A549 (cell line): Measurements from ENCODE around the gene EEF1AKMT1. TPM values are rescaled to one million over a fixed set of nuclear protein-coding genes. Genes with fewer than 3 reads are reported as not detected.

ENCODE experiments used
- ATAC-seq, 2 experiments: fragments of 200-7000 bp in 1 of 2; fragments of >200 bp in 1 of 2; cut with Nextera tagmentation in 1 of 2; cut with Tn5 transposase in 1 of 2; 3 replicates each; pipeline versions ENCODE4 v1.8.0 to v1.9.1; 2018 to 2020; ENCODE audit warnings: mild to moderate bottlenecking in 1 of 2, moderate library complexity in 1 of 2
- CTCF ChIA-PET: fragments of 300-600 bp; sonication (Branson Sonifier 250); formaldehyde crosslinking; extraction: SDS; loops from one replicate; lab custom pipeline; 2021; ENCODE audit warnings: antibody characterized with exemption, inconsistent platforms; lab: Yijun Ruan, JAX
- POLR2A ChIA-PET: fragments of 350-600 bp; formaldehyde crosslinking; extraction: SDS; loops from one replicate; lab custom pipeline; 2021; ENCODE audit warnings: antibody characterized with exemption, inconsistent platforms; lab: Yijun Ruan, JAX
- DNase-seq, 2 experiments: peaks; one replicate each; pipeline versions ENCODE4 v3.0.0 to v3.0.0-alpha.2; 2011 to 2016; ENCODE audit warnings: low read depth in 1 of 2, low spot score in 1 of 2
- FAIRE-seq: peaks from 2 replicates; lab custom pipeline; 2011; peaks lifted over from hg19 to GRCh38; lab: Jason Lieb, UNC
- H3K27ac ChIP-seq, 2 experiments: fragments of >200 bp; sonication (Bioruptor Twin); formaldehyde crosslinking; 3 replicates each; pipeline ENCODE4 v1.5.1; 2016 to 2017
- H3K4me1 ChIP-seq: fragments of >200 bp; sonication (Bioruptor Twin); formaldehyde crosslinking; 3 replicates; pipeline ENCODE4 v1.6.1; 2016
- H3K4me2 ChIP-seq: fragments of >200 bp; sonication (Bioruptor Twin); formaldehyde crosslinking; 3 replicates; pipeline ENCODE4 v1.6.1; 2016
- H3K4me3 ChIP-seq: fragments of >200 bp; sonication (Bioruptor Twin); formaldehyde crosslinking; 3 replicates; pipeline ENCODE4 v1.5.1; 2016
- H3K9me3 ChIP-seq: fragments of >200 bp; sonication (Bioruptor Twin); formaldehyde crosslinking; 3 replicates; pipeline ENCODE4 v1.6.1; 2016
- CBX2 ChIP-seq: fragments of 200-600 bp; sonication (generic); IDR thresholded peaks from 2 replicates; pipeline ENCODE4 v1.6.1; 2016; ENCODE audit warnings: low read depth, mild to moderate bottlenecking, borderline replicate concordance
- EHMT2 ChIP-seq: fragments of 200-600 bp; sonication (generic); IDR thresholded peaks from 2 replicates; pipeline ENCODE4 v1.6.1; 2016; ENCODE audit warnings: antibody characterized with exemption, low read depth, mild to moderate bottlenecking, moderate library complexity
- FOSL2 ChIP-seq, 2 experiments: fragments of 450-650 bp in 1 of 2; fragments of >200 bp in 1 of 2; sonication (Bioruptor Twin) in 1 of 2; formaldehyde crosslinking; IDR thresholded peaks; 2 replicates each; pipeline versions ENCODE4 v1.5.0 to v1.6.1; 2016 to 2020; ENCODE audit warnings: mild to moderate bottlenecking in 1 of 2, moderate library complexity in 1 of 2
- FOXS1 ChIP-seq: fragments of 250-450 bp; sonication (Bioruptor Pico); IDR thresholded peaks from 2 replicates; pipeline ENCODE4 v1.5.0; 2020; ENCODE audit warnings: mild to moderate bottlenecking, moderate library complexity
- MAFK ChIP-seq: fragments of 450-650 bp; IDR thresholded peaks from 2 replicates; pipeline ENCODE4 v1.6.1; 2014; ENCODE audit not compliant: partially characterized antibody
- MYC ChIP-seq: IDR thresholded peaks from 2 replicates; pipeline ENCODE4 v1.6.1; 2012; ENCODE audit warnings: mild to moderate bottlenecking, inconsistent platforms, low read length, improper control_type of control experiment, borderline replicate concordance
- NR3C1 ChIP-seq: fragments of >200 bp; sonication (Bioruptor Twin); formaldehyde crosslinking; IDR thresholded peaks from 3 replicates; pipeline ENCODE4 v1.6.1; 2017
- RAD21 ChIP-seq, 2 experiments: fragments of >200 bp in 1 of 2; sonication (Bioruptor Twin) in 1 of 2; formaldehyde crosslinking in 1 of 2; IDR thresholded peaks in 1 of 2; conservative IDR thresholded peaks in 1 of 2; 2 replicates in 1 of 2; 3 replicates in 1 of 2; pipeline ENCODE4 v1.6.1; 2012 to 2018; ENCODE audit warnings: inconsistent platforms in 1 of 2
- RCOR1 ChIP-seq: fragments of 150-350 bp; IDR thresholded peaks from 2 replicates; pipeline ENCODE4 v1.6.1; 2014; ENCODE audit warnings: antibody characterized with exemption, low read length, low read depth
- TFCP2L1 ChIP-seq: fragments of 250-450 bp; sonication (Bioruptor Pico); IDR thresholded peaks from 2 replicates; pipeline ENCODE4 v1.5.0; 2021; ENCODE audit warnings: mild to moderate bottlenecking
- TP53 ChIP-seq: fragments of 250-450 bp; sonication (Bioruptor Pico); IDR thresholded peaks from 2 replicates; pipeline ENCODE4 v1.5.0; 2021; ENCODE audit warnings: mild to moderate bottlenecking, moderate library complexity
- ZNF302 ChIP-seq: fragments of 250-450 bp; sonication (Bioruptor Pico); IDR thresholded peaks from 2 replicates; pipeline ENCODE4 v1.9.0; 2021; ENCODE audit warnings: inconsistent platforms, mild to moderate bottlenecking, moderate library complexity
- ZSCAN20 ChIP-seq: fragments of 250-450 bp; sonication (Bioruptor Pico); IDR thresholded peaks from 2 replicates; pipeline ENCODE4 v1.8.0; 2022; ENCODE audit warnings: mild to moderate bottlenecking, moderate library complexity
- WGBS: methylation state at CpG from one replicate; pipeline ENCODE4 v1.1.6; 2017; ENCODE audit errors: missing lambda C conversion rate; 5-methylcytosine and 5-hydroxymethylcytosine counted together
- polyA plus RNA-seq, 4 experiments: library from polyadenylated mRNA; depleted of rRNA in 3 of 4; stranded (reverse); fragments of >200 nt; fragmentation: RNase III in 1 of 4; extraction: RNeasy Plus Mini Kit Qiagen cat#74134 plus additional on column Dnase treatment in 1 of 4; gene quantifications; 2 replicates in 3 of 4; 3 replicates in 1 of 4; pipeline ENCODE4 v1.2.3, GENCODE V29; 2011 to 2017
- TF ChIP-seq, protein P1 (sequence below): IDR thresholded peaks from 2 replicates; pipeline ENCODE4 v1.6.1; 2012; ENCODE audit warnings: low read depth, borderline replicate concordance
- TF ChIP-seq, protein P2 (sequence below): IDR thresholded peaks from 2 replicates; pipeline ENCODE4 v1.6.1; 2012
- TF ChIP-seq, protein P3 (sequence below): fragments of >200 bp; sonication (Bioruptor Twin); formaldehyde crosslinking; IDR thresholded peaks from 3 replicates; pipeline ENCODE4 v1.6.1; 2016
- TF ChIP-seq, protein P4 (sequence below): fragments of 250-450 bp; sonication (Bioruptor Pico); IDR thresholded peaks from 2 replicates; pipeline ENCODE4 v1.5.0; 2021; ENCODE audit warnings: mild to moderate bottlenecking, moderate library complexity, borderline replicate concordance
- TF ChIP-seq, protein P5 (sequence below): fragments of 150-350 bp; IDR thresholded peaks from 2 replicates; pipeline ENCODE4 v1.6.1; 2014; ENCODE audit warnings: low read depth, mild to moderate bottlenecking, low read length
- TF ChIP-seq, protein P6 (sequence below): fragments of 450-650 bp; IDR thresholded peaks from 2 replicates; pipeline ENCODE4 v1.6.1; 2014; ENCODE audit warnings: antibody characterized with exemption

Gene EEF1AKMT1
- polyA plus RNA-seq, 2 of the 4 experiments (the other 2 are of a cell fraction) = 8.1 to 10.0 TPM

DNA sequence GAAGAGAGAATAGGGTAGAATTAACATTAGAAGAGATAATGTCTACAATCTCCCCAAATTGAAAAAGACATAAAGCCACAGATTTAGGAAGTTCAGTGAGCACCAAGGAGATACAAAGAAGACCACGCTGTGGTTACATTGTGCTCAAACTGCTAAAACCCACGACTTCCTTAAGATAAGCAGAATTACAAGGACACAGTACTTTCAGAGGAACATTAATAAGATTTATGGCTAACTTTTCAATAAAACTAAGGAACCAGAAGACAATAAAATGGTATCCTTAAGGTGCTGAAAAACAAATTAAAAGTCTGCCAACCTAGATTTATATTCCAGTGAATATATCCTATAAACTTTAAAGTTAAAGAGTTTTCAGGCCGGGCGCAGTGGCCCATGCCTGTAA, 77.7 kb downstream of the EEF1AKMT1 start:
- no peak overlapping the region for H3K4me3 ChIP-seq
- H3K9me3 ChIP-seq = no peaks in the 10 kb centered on the region
- H3K4me1 ChIP-seq = no peaks in the 10 kb centered on the region
- no peak for ATAC-seq
- no peak overlapping the region for H3K27ac ChIP-seq
- ChIA-PET CTCF (no interaction called here), POLR2A (no interaction called here)
- no peak overlapping the region for H3K4me2 ChIP-seq
- WGBS = 75% methylated on average over 4 of the region's 4 CpGs
- no peak for DNase-seq
- TF ChIP-seq, protein P1, sequence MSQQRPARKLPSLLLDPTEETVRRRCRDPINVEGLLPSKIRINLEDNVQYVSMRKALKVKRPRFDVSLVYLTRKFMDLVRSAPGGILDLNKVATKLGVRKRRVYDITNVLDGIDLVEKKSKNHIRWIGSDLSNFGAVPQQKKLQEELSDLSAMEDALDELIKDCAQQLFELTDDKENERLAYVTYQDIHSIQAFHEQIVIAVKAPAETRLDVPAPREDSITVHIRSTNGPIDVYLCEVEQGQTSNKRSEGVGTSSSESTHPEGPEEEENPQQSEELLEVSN = no peak
- no peak for TF ChIP-seq EHMT2
- TF ChIP-seq TFCP2L1 (CRISPR knock-in tag) = no peak
- TF ChIP-seq TP53 (CRISPR knock-in tag) = no peak
- TF ChIP-seq FOSL2 (IDR thresholded peaks at IDR 0.05) = no peak
- no peak for TF ChIP-seq FOSL2 (CRISPR knock-in tag; IDR thresholded peaks at IDR 0.05)
- no peak for TF ChIP-seq MAFK
- no peak for TF ChIP-seq NR3C1
- TF ChIP-seq, protein P2, sequence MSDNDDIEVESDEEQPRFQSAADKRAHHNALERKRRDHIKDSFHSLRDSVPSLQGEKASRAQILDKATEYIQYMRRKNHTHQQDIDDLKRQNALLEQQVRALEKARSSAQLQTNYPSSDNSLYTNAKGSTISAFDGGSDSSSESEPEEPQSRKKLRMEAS = no peak
- no peak for TF ChIP-seq ZSCAN20 (CRISPR knock-in tag)
- no peak for TF ChIP-seq RCOR1
- TF ChIP-seq, protein P3, sequence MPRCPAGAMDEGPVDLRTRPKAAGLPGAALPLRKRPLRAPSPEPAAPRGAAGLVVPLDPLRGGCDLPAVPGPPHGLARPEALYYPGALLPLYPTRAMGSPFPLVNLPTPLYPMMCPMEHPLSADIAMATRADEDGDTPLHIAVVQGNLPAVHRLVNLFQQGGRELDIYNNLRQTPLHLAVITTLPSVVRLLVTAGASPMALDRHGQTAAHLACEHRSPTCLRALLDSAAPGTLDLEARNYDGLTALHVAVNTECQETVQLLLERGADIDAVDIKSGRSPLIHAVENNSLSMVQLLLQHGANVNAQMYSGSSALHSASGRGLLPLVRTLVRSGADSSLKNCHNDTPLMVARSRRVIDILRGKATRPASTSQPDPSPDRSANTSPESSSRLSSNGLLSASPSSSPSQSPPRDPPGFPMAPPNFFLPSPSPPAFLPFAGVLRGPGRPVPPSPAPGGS = no peak
- TF ChIP-seq, protein P4, sequence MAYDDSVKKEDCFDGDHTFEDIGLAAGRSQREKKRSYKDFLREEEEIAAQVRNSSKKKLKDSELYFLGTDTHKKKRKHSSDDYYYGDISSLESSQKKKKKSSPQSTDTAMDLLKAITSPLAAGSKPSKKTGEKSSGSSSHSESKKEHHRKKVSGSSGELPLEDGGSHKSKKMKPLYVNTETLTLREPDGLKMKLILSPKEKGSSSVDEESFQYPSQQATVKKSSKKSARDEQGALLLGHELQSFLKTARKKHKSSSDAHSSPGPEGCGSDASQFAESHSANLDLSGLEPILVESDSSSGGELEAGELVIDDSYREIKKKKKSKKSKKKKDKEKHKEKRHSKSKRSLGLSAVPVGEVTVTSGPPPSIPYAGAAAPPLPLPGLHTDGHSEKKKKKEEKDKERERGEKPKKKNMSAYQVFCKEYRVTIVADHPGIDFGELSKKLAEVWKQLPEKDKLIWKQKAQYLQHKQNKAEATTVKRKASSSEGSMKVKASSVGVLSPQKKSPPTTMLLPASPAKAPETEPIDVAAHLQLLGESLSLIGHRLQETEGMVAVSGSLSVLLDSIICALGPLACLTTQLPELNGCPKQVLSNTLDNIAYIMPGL (CRISPR knock-in tag) = no peak
- TF ChIP-seq, all 56 proteins: peak for 0
- FAIRE-seq = no peak

DNA sequence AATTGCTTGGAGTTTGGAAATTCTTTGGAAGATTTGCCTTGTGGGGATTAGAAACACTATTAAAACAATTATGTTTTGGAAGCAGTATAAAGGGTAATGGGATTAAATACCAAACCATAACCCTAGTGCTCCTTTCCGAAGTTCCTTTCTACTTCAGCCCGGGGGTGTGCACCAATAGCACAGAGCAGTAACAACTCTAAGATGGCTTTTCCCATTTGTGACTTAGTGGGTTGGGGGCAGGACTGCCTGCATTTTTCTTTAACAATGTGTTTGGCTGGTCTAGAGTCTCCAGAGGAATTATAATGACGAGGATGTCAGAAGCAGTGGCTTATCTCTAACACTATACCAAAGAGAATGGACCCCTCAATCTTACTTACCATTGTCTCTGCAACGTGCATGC, 82.1 kb downstream of the EEF1AKMT1 start:
- H3K4me3 ChIP-seq = no peak overlapping the region
- POLR2A ChIA-PET = no interaction called here
- CTCF ChIA-PET = no interaction called here
- H3K4me2 ChIP-seq = no peak overlapping the region
- no peak for DNase-seq
- WGBS = 70% methylated on average over 4 of the region's 4 CpGs
- H3K4me1 ChIP-seq = no peaks in the 10 kb centered on the region
- H3K9me3 ChIP-seq = no peaks in the 10 kb centered on the region
- no peak for FAIRE-seq
- no peak for TF ChIP-seq RAD21 (conservative IDR thresholded peaks at IDR 0.05 in 1 of 2, IDR thresholded peaks at IDR 0.05 in 1 of 2)
- TF ChIP-seq, protein P5, sequence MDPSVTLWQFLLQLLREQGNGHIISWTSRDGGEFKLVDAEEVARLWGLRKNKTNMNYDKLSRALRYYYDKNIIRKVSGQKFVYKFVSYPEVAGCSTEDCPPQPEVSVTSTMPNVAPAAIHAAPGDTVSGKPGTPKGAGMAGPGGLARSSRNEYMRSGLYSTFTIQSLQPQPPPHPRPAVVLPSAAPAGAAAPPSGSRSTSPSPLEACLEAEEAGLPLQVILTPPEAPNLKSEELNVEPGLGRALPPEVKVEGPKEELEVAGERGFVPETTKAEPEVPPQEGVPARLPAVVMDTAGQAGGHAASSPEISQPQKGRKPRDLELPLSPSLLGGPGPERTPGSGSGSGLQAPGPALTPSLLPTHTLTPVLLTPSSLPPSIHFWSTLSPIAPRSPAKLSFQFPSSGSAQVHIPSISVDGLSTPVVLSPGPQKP = no peak
- no peak for TF ChIP-seq MYC
- TF ChIP-seq FOXS1 = no peak
- TF ChIP-seq CBX2 = no peak
- no peak for TF ChIP-seq ZSCAN20 (CRISPR knock-in tag)
- TF ChIP-seq, protein P6, sequence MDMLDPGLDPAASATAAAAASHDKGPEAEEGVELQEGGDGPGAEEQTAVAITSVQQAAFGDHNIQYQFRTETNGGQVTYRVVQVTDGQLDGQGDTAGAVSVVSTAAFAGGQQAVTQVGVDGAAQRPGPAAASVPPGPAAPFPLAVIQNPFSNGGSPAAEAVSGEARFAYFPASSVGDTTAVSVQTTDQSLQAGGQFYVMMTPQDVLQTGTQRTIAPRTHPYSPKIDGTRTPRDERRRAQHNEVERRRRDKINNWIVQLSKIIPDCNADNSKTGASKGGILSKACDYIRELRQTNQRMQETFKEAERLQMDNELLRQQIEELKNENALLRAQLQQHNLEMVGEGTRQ = no peak
- no peak for TF ChIP-seq ZNF302 (CRISPR knock-in tag)
- TF ChIP-seq, protein P4 (CRISPR knock-in tag) = no peak
- no peak overlapping the region for H3K27ac ChIP-seq
- ATAC-seq = no peak
